MM.1S (cell line): Measurements from ENCODE around the gene TIPRL.

ENCODE experiments used
- EZH2 ChIP-seq: fragments of 300-600 bp; sonication (generic); optimal IDR thresholded peaks from 2 replicates; pipeline ENCODE3; 2017; ENCODE audit warnings: low read depth, mild to moderate bottlenecking, antibody characterized with exemption, low read length, mixed read lengths
- TF ChIP-seq, protein P1 (sequence below): fragments of 300-600 bp; sonication (generic); IDR thresholded peaks from 2 replicates; pipeline ENCODE4 v1.5.1; 2016; ENCODE audit warnings: antibody characterized with exemption, low read length, mixed read lengths

DNA sequence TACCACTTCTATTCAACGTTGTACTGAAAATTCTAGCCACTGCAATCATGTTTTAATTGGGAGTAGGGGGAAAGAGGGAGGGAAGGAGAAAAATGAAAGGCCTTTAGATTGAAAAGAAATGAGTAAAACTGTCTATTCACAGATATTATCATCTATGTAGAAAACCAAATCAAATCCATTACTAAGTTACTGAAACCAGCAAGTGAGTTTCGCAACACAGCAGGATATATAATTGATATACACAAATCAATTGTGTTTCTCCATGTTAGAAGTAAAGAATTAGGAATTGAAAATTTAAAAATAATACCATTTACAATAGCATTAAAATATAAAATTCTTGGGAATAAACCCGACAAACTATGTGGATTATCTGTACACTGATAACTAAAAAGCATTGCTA lies 66.3 kb downstream of the TIPRL start:
- TF ChIP-seq, protein P1, sequence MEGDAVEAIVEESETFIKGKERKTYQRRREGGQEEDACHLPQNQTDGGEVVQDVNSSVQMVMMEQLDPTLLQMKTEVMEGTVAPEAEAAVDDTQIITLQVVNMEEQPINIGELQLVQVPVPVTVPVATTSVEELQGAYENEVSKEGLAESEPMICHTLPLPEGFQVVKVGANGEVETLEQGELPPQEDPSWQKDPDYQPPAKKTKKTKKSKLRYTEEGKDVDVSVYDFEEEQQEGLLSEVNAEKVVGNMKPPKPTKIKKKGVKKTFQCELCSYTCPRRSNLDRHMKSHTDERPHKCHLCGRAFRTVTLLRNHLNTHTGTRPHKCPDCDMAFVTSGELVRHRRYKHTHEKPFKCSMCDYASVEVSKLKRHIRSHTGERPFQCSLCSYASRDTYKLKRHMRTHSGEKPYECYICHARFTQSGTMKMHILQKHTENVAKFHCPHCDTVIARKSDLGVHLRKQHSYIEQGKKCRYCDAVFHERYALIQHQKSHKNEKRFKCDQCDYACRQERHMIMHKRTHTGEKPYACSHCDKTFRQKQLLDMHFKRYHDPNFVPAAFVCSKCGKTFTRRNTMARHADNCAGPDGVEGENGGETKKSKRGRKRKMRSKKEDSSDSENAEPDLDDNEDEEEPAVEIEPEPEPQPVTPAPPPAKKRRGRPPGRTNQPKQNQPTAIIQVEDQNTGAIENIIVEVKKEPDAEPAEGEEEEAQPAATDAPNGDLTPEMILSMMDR, result no peak
- TF ChIP-seq EZH2, result no peak
